ENCODE data around the gene APOL6. TPM values are rescaled to one million over a fixed set of nuclear protein-coding genes. Genes with fewer than 3 reads are reported as not detected.
A peak's percentile ranks its signal among the peaks of the same experiment; 100 is the strongest.

The APOL6 gene
- total and polyA plus RNA-seq, 9 of the 15 experiments (the other 6 are each of a cell fraction or from before 2014, with no cell fraction given): 0.29 to 1.2 (median 0.70) TPM

DNA sequence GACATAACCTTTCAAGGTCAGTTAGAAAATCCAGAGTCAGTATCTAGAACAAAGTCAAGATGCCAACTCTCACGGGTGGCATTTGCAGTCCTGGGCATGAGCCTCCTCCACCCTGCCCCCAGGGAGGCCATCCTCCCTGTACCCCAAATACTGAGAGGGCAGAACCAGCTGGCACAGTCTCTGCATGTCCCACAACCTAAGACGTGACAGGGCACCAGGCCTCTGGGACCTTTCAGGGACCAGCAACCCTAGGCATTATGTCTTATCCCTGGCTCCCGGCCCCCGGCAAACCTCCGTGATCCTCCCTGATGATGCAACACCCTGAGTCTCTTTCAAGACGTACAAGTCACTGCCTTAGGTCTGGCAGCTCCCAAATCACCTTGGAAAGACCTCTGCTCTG, 33.1 kb upstream of the APOL6 start (continued):
- TF ChIP-seq, protein P1, sequence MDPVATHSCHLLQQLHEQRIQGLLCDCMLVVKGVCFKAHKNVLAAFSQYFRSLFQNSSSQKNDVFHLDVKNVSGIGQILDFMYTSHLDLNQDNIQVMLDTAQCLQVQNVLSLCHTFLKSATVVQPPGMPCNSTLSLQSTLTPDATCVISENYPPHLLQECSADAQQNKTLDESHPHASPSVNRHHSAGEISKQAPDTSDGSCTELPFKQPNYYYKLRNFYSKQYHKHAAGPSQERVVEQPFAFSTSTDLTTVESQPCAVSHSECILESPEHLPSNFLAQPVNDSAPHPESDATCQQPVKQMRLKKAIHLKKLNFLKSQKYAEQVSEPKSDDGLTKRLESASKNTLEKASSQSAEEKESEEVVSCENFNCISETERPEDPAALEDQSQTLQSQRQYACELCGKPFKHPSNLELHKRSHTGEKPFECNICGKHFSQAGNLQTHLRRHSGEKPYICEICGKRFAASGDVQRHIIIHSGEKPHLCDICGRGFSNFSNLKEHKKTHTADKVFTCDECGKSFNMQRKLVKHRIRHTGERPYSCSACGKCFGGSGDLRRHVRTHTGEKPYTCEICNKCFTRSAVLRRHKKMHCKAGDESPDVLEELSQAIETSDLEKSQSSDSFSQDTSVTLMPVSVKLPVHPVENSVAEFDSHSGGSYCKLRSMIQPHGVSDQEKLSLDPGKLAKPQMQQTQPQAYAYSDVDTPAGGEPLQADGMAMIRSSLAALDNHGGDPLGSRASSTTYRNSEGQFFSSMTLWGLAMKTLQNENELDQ (CRISPR knock-in tag; IDR thresholded peaks at IDR 0.05; ENCODE audit: borderline replicate concordance): no peak
- TF ChIP-seq TBL1XR1 (IDR thresholded peaks at IDR 0.05; ENCODE audit: low read length in 2 of 2) (no peak), CEBPB (tag; IDR thresholded peaks at IDR 0.05) (peak; percentile 91), SRF (CRISPR knock-in tag; IDR thresholded peaks at IDR 0.05) (no peak), POLR2A (conservative IDR thresholded peaks at IDR 0.05) (no peak), TAF7 (tag; IDR thresholded peaks at IDR 0.05) (no peak), NCOR1 (IDR thresholded peaks at IDR 0.05) (no peak), ZNF431 (CRISPR knock-in tag; IDR thresholded peaks at IDR 0.05) (no peak), ZNF316 (IDR thresholded peaks at IDR 0.05) (no peak), NELFE (IDR thresholded peaks at IDR 0.05; ENCODE audit: insufficient read depth, insufficient read length) (no peak), KLF6 (CRISPR knock-in tag; IDR thresholded peaks at IDR 0.05; ENCODE audit: borderline replicate concordance) (0 out of 2 replicates have a peak, but pooled peaks have one; percentile 8)
- TF ChIP-seq, protein P2, sequence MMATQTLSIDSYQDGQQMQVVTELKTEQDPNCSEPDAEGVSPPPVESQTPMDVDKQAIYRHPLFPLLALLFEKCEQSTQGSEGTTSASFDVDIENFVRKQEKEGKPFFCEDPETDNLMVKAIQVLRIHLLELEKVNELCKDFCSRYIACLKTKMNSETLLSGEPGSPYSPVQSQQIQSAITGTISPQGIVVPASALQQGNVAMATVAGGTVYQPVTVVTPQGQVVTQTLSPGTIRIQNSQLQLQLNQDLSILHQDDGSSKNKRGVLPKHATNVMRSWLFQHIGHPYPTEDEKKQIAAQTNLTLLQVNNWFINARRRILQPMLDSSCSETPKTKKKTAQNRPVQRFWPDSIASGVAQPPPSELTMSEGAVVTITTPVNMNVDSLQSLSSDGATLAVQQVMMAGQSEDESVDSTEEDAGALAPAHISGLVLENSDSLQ (IDR thresholded peaks at IDR 0.05): no peak
- TF ChIP-seq, protein P3, sequence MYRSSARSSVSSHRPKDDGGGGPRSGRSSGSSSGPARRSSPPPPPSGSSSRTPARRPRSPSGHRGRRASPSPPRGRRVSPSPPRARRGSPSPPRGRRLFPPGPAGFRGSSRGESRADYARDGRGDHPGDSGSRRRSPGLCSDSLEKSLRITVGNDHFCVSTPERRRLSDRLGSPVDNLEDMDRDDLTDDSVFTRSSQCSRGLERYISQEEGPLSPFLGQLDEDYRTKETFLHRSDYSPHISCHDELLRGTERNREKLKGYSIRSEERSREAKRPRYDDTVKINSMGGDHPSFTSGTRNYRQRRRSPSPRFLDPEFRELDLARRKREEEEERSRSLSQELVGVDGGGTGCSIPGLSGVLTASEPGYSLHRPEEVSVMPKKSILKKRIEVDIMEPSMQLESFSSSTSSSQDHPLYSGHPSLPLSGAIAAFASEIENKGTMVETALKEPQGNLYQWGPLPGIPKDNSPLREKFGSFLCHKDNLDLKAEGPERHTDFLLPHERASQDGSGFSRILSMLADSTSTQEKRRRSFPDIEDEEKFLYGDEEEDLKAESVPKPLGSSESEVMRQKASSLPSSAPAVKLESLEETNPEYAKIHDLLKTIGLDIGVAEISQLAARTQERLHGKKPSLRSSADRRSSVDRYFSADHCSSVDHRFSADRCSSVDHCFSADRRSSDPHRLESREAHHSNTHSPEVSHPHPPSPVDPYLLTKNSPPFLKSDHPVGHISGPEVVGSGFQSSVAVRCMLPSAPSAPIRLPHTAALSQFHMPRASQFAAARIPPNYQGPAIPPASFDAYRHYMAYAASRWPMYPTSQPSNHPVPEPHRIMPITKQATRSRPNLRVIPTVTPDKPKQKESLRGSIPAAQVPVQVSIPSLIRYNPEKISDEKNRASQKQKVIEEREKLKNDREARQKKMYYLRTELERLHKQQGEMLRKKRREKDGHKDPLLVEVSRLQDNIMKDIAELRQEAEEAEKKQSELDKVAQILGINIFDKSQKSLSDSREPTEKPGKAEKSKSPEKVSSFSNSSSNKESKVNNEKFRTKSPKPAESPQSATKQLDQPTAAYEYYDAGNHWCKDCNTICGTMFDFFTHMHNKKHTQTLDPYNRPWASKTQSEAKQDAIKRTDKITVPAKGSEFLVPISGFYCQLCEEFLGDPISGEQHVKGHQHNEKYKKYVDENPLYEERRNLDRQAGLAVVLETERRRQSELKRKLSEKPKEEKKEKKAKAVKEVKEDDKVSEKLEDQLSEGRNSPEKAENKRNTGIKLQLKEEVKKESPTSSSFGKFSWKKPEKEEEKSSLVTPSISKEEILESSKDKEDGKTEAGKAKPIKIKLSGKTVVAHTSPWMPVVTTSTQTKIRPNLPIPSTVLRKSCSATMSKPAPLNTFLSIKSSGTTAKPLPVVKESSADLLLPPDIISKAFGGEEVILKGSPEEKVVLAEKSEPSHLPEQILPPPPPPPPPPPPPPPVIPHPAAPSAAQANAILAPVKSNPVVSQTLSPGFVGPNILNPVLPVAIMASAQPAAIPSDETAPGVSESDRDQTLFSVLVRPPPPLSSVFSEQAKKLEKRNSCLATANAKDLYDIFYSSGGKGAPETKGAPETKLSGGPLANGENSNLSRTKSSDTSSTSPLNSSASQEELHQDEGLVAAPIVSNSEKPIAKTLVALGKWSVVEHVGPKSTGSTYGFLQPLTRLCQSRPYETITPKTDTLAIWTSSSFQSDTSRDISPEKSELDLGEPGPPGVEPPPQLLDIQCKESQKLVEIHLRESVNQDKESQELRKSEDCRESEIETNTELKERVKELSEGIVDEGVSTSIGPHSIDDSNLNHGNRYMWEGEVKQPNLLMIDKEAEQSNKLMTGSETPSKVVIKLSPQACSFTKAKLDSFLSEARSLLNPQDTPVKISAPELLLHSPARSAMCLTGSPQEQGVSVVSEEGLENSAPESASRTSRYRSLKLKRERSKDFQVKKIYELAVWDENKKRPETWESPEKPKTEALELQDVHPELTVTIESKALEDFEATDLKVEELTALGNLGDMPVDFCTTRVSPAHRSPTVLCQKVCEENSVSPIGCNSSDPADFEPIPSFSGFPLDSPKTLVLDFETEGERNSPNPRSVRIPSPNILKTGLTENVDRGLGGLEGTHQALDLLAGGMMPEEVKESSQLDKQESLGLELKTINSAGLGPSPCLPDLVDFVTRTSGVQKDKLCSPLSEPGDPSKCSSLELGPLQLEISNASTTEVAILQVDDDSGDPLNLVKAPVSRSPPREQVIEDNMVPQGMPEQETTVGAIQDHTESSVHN (IDR thresholded peaks at IDR 0.05; ENCODE audit: borderline replicate concordance in 1 of 2, low read depth in 1 of 2): no peak
- TF ChIP-seq, protein P4, sequence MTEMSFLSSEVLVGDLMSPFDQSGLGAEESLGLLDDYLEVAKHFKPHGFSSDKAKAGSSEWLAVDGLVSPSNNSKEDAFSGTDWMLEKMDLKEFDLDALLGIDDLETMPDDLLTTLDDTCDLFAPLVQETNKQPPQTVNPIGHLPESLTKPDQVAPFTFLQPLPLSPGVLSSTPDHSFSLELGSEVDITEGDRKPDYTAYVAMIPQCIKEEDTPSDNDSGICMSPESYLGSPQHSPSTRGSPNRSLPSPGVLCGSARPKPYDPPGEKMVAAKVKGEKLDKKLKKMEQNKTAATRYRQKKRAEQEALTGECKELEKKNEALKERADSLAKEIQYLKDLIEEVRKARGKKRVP (CRISPR knock-in tag; IDR thresholded peaks at IDR 0.05): peak; percentile 65
- TF ChIP-seq, protein P5, sequence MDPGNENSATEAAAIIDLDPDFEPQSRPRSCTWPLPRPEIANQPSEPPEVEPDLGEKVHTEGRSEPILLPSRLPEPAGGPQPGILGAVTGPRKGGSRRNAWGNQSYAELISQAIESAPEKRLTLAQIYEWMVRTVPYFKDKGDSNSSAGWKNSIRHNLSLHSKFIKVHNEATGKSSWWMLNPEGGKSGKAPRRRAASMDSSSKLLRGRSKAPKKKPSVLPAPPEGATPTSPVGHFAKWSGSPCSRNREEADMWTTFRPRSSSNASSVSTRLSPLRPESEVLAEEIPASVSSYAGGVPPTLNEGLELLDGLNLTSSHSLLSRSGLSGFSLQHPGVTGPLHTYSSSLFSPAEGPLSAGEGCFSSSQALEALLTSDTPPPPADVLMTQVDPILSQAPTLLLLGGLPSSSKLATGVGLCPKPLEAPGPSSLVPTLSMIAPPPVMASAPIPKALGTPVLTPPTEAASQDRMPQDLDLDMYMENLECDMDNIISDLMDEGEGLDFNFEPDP (CRISPR knock-in tag; IDR thresholded peaks at IDR 0.05): no peak
